ENCODE data around the gene ARL4C. TPM values are rescaled to one million over a fixed set of nuclear protein-coding genes. Genes with fewer than 3 reads are reported as not detected.

Gene ARL4C
- total and polyA plus RNA-seq, 12 donors, result 1.3 to 16.0 (median 6.8) TPM

DNA sequence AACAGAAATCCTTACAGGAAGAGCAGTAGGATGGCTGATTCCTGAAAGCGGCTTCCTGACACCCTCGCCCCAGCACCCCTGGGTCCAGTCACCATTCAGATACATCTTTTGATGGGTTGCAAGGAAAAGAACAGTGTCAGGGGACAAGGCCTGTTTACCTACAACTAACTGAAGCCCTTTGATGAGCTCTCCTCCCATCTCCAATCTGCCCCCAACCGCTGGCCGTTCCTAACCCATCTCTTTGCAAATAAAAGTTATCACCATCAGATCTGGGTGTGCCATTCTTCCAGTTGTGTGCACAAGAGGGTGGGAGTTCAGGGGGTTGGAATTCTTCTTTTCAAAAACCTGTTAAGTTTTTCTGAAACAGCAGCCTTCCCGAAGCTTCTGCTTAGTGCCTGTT is 48.9 kb downstream of the ARL4C start:
- H3K4me3 ChIP-seq, result no peak overlapping the region
- H3K4me1 ChIP-seq (replicated peaks in 1 of 2), result peaks cover 0 to 4% of the 10 kb centered on the region in 2 donors
- no peaks in the 10 kb centered on the region for H3K27me3 ChIP-seq
- no peaks in the 10 kb centered on the region for H3K36me3 ChIP-seq (replicated peaks in 1 of 2)
- no peak overlapping the region for H3K27ac ChIP-seq
- WGBS, 4 donors, result 68 to 93% (median 85%) methylated on average over 4 to 5 of the region's 5 CpGs
- no peaks in the 10 kb centered on the region for H3K9me3 ChIP-seq (replicated peaks in 1 of 3)
- TF ChIP-seq, protein P1, sequence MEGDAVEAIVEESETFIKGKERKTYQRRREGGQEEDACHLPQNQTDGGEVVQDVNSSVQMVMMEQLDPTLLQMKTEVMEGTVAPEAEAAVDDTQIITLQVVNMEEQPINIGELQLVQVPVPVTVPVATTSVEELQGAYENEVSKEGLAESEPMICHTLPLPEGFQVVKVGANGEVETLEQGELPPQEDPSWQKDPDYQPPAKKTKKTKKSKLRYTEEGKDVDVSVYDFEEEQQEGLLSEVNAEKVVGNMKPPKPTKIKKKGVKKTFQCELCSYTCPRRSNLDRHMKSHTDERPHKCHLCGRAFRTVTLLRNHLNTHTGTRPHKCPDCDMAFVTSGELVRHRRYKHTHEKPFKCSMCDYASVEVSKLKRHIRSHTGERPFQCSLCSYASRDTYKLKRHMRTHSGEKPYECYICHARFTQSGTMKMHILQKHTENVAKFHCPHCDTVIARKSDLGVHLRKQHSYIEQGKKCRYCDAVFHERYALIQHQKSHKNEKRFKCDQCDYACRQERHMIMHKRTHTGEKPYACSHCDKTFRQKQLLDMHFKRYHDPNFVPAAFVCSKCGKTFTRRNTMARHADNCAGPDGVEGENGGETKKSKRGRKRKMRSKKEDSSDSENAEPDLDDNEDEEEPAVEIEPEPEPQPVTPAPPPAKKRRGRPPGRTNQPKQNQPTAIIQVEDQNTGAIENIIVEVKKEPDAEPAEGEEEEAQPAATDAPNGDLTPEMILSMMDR (IDR thresholded peaks at IDR 0.05), result no peak
- no peak for TF ChIP-seq POLR2A (IDR thresholded peaks at IDR 0.05)
- intact Hi-C loops (cut with DNase I), result no loop called here
- no peak for DNase-seq

DNA sequence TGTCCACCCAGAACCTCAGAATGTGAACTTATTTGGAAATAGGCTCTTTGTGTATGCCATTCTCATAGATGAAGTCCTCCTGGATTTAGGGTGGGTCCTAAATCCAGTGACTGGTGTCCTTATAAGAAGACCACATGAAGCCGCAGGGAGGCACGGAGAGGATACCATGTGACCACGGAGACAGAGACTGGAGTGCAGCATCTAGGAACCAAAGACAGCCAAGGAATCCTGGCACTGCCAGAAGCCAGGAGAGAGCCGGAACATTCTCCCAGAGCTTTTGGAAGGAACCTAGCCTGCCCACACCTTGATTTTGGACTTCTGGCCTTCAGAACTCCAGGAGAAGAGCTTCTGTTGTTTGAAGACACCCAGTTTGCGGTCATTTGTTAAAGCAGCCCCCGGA is 49.7 kb downstream of the ARL4C start:
- Histone ChIP-seq H3K27ac (no peak overlapping the region), H3K27me3 (no peaks in the 10 kb centered on the region)
- intact Hi-C loops (cut with DNase I), result no loop called here

DNA sequence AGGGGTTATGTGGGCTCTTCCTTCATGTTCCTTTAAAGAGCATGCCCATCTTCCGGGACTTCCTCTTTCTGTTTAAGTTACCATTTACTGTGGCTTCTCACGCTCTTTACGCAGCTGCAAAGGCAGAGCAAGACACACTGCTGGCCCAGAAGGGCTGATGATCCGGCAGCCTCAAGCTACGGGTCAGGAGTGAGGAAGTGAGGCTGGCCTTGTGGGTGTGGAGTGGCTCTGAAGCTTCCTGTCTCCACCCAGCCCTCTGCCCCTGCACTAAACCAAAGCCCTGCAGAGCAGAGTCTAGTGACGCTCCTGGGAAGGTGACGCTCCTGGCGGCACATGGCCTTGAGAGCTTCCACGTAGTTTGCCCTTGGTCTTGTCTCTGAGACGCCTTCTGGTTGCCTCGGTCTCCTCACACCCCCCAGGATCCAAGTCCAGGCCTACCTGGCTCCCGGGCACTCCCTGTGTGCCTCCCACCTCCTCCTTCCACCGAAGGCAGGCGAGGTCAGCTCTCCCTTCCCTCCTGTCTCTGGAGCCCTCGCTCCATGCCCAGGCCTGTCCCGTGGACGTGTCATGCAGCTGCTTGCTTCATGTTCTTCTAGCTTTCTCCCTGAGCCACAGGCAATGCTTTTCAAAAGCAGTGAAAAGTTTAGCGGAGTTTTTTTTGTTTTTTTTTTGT is 50.3 kb downstream of the ARL4C start:
- no peak overlapping the region for H3K4me3 ChIP-seq
- H3K27me3 ChIP-seq, result no peaks in the 10 kb centered on the region
- peak; percentile 39 to 84 (median 69) for DNase-seq
- H3K36me3 ChIP-seq (replicated peaks in 1 of 2), result no peaks in the 10 kb centered on the region
- H3K27ac ChIP-seq, result peak overlapping the region in 4 of 5 donors; percentile 58 to 81 (median 70)
- no peaks in the 10 kb centered on the region for H3K9me3 ChIP-seq (replicated peaks in 1 of 3)
- peaks cover 0 to 4% of the 10 kb centered on the region in 2 donors for H3K4me1 ChIP-seq (replicated peaks in 1 of 2)
- TF ChIP-seq POLR2A (IDR thresholded peaks at IDR 0.05), result no peak
- TF ChIP-seq, protein P1 (IDR thresholded peaks at IDR 0.05), result no peak
- intact Hi-C loops (cut with DNase I), result no loop called here
- 52 to 64% (median 59%) methylated on average over 13 to 18 of the region's 18 CpGs for WGBS, 4 donors

More for the DNA sequence above, 49.7 kb downstream of the ARL4C start:
- H3K4me3 ChIP-seq, result no peak overlapping the region
- H3K4me1 ChIP-seq (replicated peaks in 1 of 2), result peaks cover 0 to 4% of the 10 kb centered on the region in 2 donors
- WGBS, 4 donors, result 88 to 92% (median 90%) methylated on average over 4 to 6 of the region's 6 CpGs
- H3K36me3 ChIP-seq (replicated peaks in 1 of 2), result no peaks in the 10 kb centered on the region
- TF ChIP-seq, protein P1 (IDR thresholded peaks at IDR 0.05), result no peak
- TF ChIP-seq POLR2A (IDR thresholded peaks at IDR 0.05), result no peak
- H3K9me3 ChIP-seq (replicated peaks in 1 of 3), result no peaks in the 10 kb centered on the region
- DNase-seq, result no peak

GRCh38 chr2:234444893-234445292 is 52.0 kb downstream of the ARL4C start:
- Histone ChIP-seq H3K36me3 (replicated peaks in 1 of 2) (no peaks in the 10 kb centered on the region), H3K4me1 (replicated peaks in 1 of 2) (peaks cover 0 to 4% of the 10 kb centered on the region in 2 donors), H3K4me3 (no peak overlapping the region), H3K27me3 (no peaks in the 10 kb centered on the region), H3K9me3 (replicated peaks in 1 of 3) (no peaks in the 10 kb centered on the region), H3K27ac (peak overlapping the region in 1 of 5 donors; percentile 8)
- TF ChIP-seq POLR2A (IDR thresholded peaks at IDR 0.05), result no peak
- TF ChIP-seq, protein P1 (IDR thresholded peaks at IDR 0.05), result no peak
- intact Hi-C loops (cut with DNase I), result no loop called here
- 47 to 59% (median 49%) methylated on average over 10 of the region's 10 CpGs for WGBS, 4 donors
- DNase-seq, result peak in 4 of 7 donors; percentile 28 to 62 (median 50)

Measured in adrenal gland (tissue), 12 donors.